Activated CD8-positive, alpha-beta memory T cell treated with anti-CD3 and anti-CD28 coated beads, Interleukin-2, amount 50 U/mL, for 1 hour (primary cell): ENCODE results near the gene KDM4D.
"Not testable (repeated sequence)": the region's sequence is repeated elsewhere in the genome, so short reads cannot be mapped to it uniquely, and the experiment has no call there.

ENCODE experiments used
- DNase-seq: peaks from one replicate; pipeline ENCODE4 v3.0.0-alpha.2; 2020; ENCODE audit errors: extremely low read depth

The KDM4D gene

DNA sequence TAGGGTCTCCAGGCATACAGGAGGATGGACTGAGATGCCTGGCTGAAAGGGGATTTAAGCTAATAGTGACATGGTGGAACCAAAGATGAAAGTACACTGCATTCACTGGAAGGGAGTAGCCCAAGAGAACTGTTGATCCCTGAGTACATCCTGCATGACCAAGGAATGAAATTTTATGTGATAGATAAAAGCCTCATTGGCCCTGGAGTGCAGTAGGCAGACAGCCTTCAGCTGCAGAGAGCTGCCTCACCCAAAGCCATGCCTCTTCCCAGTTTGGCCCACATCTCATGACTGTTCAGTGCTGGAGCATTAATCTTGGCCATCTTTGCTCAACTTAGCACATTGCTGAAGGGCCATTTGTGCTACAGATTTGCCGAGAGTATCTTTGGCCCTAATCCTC, 59.5 kb downstream of the KDM4D start:
- DNase-seq = no peak

DNA sequence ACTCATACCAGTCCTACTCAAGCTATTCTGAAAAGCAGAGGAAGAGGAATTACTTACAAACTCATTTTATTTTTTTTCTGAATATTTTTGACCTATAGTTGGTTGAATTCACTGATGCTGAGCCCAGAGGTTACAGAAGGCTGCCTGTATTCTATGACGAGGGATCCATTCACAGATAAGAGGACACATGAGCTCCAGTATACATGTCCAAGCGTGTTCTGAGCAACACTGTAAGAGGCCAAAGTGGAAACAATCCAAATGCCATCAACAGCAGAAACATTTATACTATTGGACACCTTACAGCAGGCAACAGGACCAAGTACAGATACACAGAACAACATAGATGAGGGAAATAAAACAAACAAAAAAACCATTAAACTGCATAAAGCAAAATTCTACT, 61.8 kb downstream of the KDM4D start:
- DNase-seq = no peak

DNA sequence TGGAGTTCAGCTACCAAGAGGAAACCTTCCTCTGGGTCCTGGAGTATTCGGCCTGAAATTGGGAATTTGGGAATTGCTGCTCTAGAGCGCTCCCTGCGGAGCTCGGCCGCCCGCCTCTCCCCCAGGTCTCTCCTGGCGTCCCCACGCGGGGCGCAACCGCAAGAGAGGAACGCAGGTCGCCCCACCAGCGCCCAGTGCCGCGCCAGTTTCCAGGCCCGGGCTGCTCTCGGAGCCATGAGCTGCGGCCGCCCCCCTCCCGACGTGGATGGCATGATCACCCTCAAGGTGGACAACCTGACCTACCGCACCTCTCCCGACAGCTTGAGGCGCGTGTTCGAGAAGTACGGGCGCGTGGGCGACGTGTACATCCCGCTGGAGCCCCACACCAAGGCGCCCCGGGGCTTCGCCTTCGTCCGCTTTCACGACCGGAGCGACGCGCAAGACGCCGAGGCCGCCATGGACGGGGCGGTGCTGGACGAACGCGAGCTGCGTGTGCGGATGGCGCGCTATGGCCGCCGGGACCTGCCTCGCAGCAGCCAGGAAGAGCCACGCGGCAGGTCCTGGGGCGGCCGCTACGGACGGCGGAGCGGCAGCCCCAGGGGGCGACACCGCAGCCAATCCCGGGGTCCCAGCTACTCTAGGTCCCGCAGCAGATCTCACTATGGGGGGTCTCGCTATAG, 64.0 kb downstream of the KDM4D start:
- not testable (repeated sequence) for DNase-seq

DNA sequence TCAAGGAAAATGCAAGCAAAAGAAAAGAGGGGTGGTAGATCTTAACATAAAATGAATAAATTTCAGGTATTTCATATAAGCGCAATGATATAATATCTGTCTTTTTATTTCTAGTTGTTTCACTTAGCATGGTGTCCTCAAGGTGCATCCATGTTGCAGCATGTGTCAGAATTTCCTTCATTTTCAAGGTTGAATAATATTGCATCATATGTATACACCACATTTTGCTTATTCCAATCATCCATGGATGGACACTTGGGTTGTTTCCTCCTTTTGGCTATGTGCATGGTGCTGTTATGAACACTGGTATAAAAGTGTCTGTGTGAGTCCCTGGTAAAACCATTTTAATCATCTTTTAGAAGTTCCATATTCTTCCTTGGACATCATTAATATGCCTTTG, 68.7 kb downstream of the KDM4D start:
- no peak for DNase-seq

DNA sequence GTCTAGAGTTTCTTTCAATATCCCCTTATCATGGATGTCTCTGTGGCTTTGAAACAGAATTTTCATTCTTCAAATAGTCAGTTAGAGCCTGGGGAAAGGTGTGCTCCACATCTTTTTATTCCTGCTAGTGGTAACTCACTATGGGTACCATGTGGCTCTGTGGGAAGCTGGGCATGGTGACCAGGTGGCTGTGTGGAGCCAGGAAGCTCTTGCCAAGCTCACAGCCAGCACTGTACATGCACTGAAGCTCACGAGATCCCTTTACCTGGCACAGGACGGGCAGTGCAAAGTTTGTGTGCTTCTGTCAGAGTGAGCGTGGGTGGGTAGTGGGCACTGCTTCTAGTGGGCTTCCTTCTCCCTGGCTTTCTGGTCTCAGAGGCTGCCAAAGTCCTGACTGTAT, 69.4 kb downstream of the KDM4D start:
- no peak for DNase-seq

DNA sequence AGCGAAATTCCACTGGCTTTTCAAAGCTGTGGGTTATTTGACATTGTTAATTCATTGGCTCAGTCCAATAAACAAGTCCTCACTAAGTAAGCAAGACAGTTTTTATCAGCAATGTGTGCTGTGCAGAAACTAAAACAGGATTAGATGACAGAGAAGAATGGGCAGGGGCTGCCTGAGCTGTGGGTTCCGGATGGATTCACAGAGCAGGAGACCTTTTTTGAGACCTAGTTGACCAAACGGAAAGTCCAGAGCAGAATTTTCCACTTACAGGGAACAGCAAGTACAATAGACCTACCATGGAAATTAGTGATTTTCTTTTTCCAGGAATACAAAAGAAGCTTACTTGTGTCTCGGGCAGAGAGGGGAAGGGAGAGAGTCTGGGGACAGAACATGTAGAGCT, 70.5 kb downstream of the KDM4D start:
- DNase-seq = no peak

DNA sequence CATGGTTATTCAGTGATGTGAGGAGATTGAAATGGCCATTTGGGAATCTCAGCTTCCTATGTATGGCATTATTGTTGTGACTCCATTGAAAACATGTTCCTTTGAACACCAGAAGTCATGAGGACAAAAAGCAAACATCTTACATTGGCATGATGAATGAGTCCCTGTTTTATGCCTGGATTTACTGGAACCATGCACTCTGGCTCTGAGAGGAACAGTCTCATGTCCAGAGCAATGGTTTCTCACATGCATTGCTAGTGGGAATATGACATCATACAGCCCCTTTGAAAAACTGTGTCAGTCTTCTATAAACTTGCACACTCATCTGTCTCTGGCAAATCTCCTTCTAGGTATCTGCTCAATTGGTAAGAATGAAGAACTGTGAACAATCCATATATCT, 72.3 kb downstream of the KDM4D start:
- DNase-seq = no peak
